Mesenchymal stem cell (in vitro differentiated cells and primary cell): ENCODE measurements around the gene LYPD8.

Experiments used
- DNase-seq: peaks from one replicate; pipeline ENCODE4 v3.0.0-alpha.2; 2013
- H2AFZ ChIP-seq: one replicate; pipeline ENCODE4 v1.6.1; 2013; ENCODE audit warnings: low read depth, mild to moderate bottlenecking, control low read depth, inconsistent platforms, low read length, moderate library complexity
- H2AK5ac ChIP-seq: 2 replicates; pipeline ENCODE4 v1.6.1; 2013; ENCODE audit warnings: low read length, moderate library complexity, mild to moderate bottlenecking, inconsistent platforms; ENCODE audit not compliant: severe bottlenecking
- H2BK120ac ChIP-seq: one replicate; pipeline ENCODE4 v1.6.1; 2013; ENCODE audit warnings: low read depth, mild to moderate bottlenecking, inconsistent platforms, low read length, moderate library complexity
- H2BK12ac ChIP-seq, 2 experiments: one replicate each; pipeline ENCODE4 v1.6.1; 2013; ENCODE audit warnings: inconsistent platforms in 2 of 2, low read length in 2 of 2, mild to moderate bottlenecking in 2 of 2, moderate library complexity in 2 of 2, control low read depth in 1 of 2
- H2BK15ac ChIP-seq: one replicate; pipeline ENCODE4 v1.6.1; 2013; ENCODE audit warnings: mild to moderate bottlenecking, low read depth, inconsistent platforms; ENCODE audit not compliant: poor library complexity, severe bottlenecking
- H2BK5ac ChIP-seq: 2 replicates; pipeline ENCODE4 v1.6.1; 2013; ENCODE audit warnings: low read depth, mild to moderate bottlenecking, low read length, control low read depth, inconsistent platforms; ENCODE audit not compliant: poor library complexity, severe bottlenecking
- H3K14ac ChIP-seq, 2 experiments: one replicate each; pipeline ENCODE4 v1.6.1; 2013; ENCODE audit warnings: inconsistent platforms in 2 of 2, low read length in 2 of 2, control low read depth in 1 of 2, mild to moderate bottlenecking in 1 of 2, moderate library complexity in 1 of 2
- H3K18ac ChIP-seq, 2 experiments: one replicate each; pipeline ENCODE4 v1.6.1; 2013; ENCODE audit warnings: inconsistent platforms in 2 of 2, low read length in 2 of 2, control low read depth in 1 of 2, low read depth in 1 of 2, mild to moderate bottlenecking in 1 of 2
- H3K23ac ChIP-seq, 2 experiments: one replicate each; pipeline ENCODE4 v1.6.1; 2013; ENCODE audit warnings: inconsistent platforms in 2 of 2, low read length in 2 of 2, mild to moderate bottlenecking in 2 of 2, moderate library complexity in 2 of 2, control low read depth in 1 of 2
- H3K27ac ChIP-seq: 2 replicates; pipeline ENCODE4 v1.5.1; 2013; ENCODE audit warnings: mild to moderate bottlenecking, moderate library complexity, low read length, control low read depth, inconsistent platforms; ENCODE audit not compliant: poor library complexity, severe bottlenecking
- H3K27me3 ChIP-seq, 2 experiments: 2 replicates each; pipeline versions ENCODE4 v1.6.1 to v1.7.0; 2013; ENCODE audit warnings: low read length in 2 of 2, mild to moderate bottlenecking in 2 of 2, moderate library complexity in 2 of 2, control low read depth in 1 of 2, inconsistent platforms in 1 of 2; ENCODE audit not compliant: control insufficient read depth in 1 of 2, insufficient read depth in 1 of 2
- H3K36me3 ChIP-seq, 2 experiments: 2 replicates each; pipeline versions ENCODE4 v1.6.1 to v1.7.0; 2013; ENCODE audit warnings: low read length in 2 of 2, control low read depth in 1 of 2, inconsistent platforms in 1 of 2, low read depth in 1 of 2, mild to moderate bottlenecking in 1 of 2; ENCODE audit not compliant: insufficient read depth in 2 of 2, control insufficient read depth in 1 of 2
- H3K4ac ChIP-seq, 2 experiments: one replicate each; pipeline ENCODE4 v1.6.1; 2013; ENCODE audit warnings: inconsistent platforms in 2 of 2, low read length in 2 of 2, mild to moderate bottlenecking in 2 of 2, moderate library complexity in 2 of 2, control low read depth in 1 of 2, low read depth in 1 of 2
- H3K4me1 ChIP-seq: 2 replicates; pipeline ENCODE4 v1.6.1; 2013; ENCODE audit warnings: low read depth, low read length, control low read depth; ENCODE audit not compliant: control insufficient read depth, insufficient read depth
- H3K4me2 ChIP-seq: 2 replicates; pipeline ENCODE4 v1.6.1; 2013; ENCODE audit warnings: low read length, mild to moderate bottlenecking, inconsistent platforms; ENCODE audit not compliant: poor library complexity, severe bottlenecking
- H3K4me3 ChIP-seq, 2 experiments: 2 replicates each; pipeline versions ENCODE4 v1.5.1 to v1.7.0; 2013; ENCODE audit warnings: low read length in 2 of 2, mild to moderate bottlenecking in 2 of 2, control low read depth in 1 of 2, low read depth in 1 of 2; ENCODE audit not compliant: insufficient read depth in 1 of 2
- H3K79me1 ChIP-seq: replicated peaks from 2 replicates; pipeline ENCODE4 v1.6.1; 2013; ENCODE audit warnings: mild to moderate bottlenecking, control low read depth, low read length, inconsistent platforms; ENCODE audit not compliant: poor library complexity, severe bottlenecking
- H3K9ac ChIP-seq: 2 replicates; pipeline ENCODE4 v1.7.0; 2013; ENCODE audit warnings: mild to moderate bottlenecking, low read length, moderate library complexity
- H3K9me3 ChIP-seq: 2 replicates; pipeline ENCODE4 v1.7.0; 2013; ENCODE audit warnings: mild to moderate bottlenecking, low read length; ENCODE audit not compliant: control insufficient read depth
- H4K8ac ChIP-seq: one replicate; pipeline ENCODE4 v1.6.1; 2013; ENCODE audit warnings: inconsistent platforms, mild to moderate bottlenecking, low read length, moderate library complexity
- H4K91ac ChIP-seq: one replicate; pipeline ENCODE4 v1.6.1; 2013; ENCODE audit warnings: mild to moderate bottlenecking, low read length, inconsistent platforms
- WGBS: methylation state at CpG from one replicate; pipeline ENCODE4 v1.1.7; 2013; ENCODE audit warnings: mixed read lengths; 5-methylcytosine and 5-hydroxymethylcytosine counted together

LYPD8 gene

DNA sequence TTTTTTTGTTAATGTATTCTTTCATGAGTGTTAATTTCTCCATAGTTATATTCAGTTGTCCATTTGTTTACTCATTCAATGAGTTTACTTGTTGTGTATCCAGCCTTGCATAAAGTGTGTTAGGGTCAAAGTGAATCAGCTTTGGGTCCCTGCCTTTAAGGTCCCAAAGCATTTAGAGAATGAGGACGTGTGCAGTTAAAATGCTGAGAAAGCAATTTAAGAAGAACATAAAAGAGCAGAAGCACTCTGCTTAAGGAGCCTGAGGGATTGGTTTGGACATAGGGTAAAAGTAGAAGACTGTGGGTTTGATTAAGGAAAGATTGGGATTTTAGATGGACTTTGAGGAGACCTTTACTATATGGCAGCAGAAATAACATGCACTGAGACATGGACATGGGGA, 56.5 kb downstream of the LYPD8 start:
- H2BK120ac ChIP-seq: no peak overlapping the region
- no peaks in the 10 kb centered on the region for H3K27me3 ChIP-seq
- no peak overlapping the region for H4K91ac ChIP-seq
- H3K4me3 ChIP-seq: no peak overlapping the region
- no peaks in the 10 kb centered on the region for H3K9me3 ChIP-seq
- no peak overlapping the region for H3K14ac ChIP-seq
- no peak overlapping the region for H3K9ac ChIP-seq
- H3K27ac ChIP-seq: no peak overlapping the region
- H3K4ac ChIP-seq: no peak overlapping the region
- no peaks in the 10 kb centered on the region for H3K4me1 ChIP-seq
- no peak overlapping the region for H3K23ac ChIP-seq
- no peak overlapping the region for H2AK5ac ChIP-seq
- no peaks in the 10 kb centered on the region for H3K79me1 ChIP-seq
- H4K8ac ChIP-seq: no peak overlapping the region
- H3K4me2 ChIP-seq: no peak overlapping the region
- H2BK12ac ChIP-seq: no peak overlapping the region
- WGBS: 17% methylated on average over 1 of the region's 1 CpG
- no peak for DNase-seq
- no peak overlapping the region for H3K18ac ChIP-seq
- H2BK5ac ChIP-seq: no peak overlapping the region
- H3K36me3 ChIP-seq: no peaks in the 10 kb centered on the region
- H2AFZ ChIP-seq: no peak overlapping the region
- no peak overlapping the region for H2BK15ac ChIP-seq

DNA sequence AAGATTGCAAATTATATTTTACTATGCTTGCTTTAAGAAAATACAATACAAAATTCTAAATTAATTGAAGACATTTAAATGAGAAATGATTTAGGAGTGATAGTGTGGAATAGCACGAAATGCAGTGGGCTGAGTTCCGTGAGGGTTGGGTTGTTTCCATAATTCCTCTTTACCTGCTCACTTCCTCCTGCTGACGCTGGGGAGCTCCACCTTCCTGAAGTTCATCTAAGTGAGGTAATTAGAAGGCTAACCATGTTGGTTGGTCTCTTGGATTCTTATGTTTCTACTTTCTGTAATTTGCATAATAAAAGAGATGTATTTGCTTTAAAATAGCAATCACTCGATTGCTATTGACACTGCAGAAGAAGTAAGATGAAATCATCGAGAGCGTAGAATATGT, 57.7 kb downstream of the LYPD8 start:
- Histone ChIP-seq H3K4me3 (no peak overlapping the region), H3K4me2 (no peak overlapping the region), H3K27ac (no peak overlapping the region), H3K4me1 (no peaks in the 10 kb centered on the region), H2BK120ac (no peak overlapping the region), H2AFZ (no peak overlapping the region), H3K27me3 (no peaks in the 10 kb centered on the region), H4K91ac (no peak overlapping the region), H3K4ac (no peak overlapping the region), H3K36me3 (no peaks in the 10 kb centered on the region), H3K14ac (no peak overlapping the region), H3K9ac (no peak overlapping the region), H2AK5ac (no peak overlapping the region), H3K9me3 (peaks cover 3% of the 10 kb centered on the region), H2BK5ac (no peak overlapping the region), H3K23ac (no peak overlapping the region), H2BK15ac (no peak overlapping the region), H3K18ac (no peak overlapping the region), H3K79me1 (no peaks in the 10 kb centered on the region), H2BK12ac (no peak overlapping the region), H4K8ac (no peak overlapping the region)
- DNase-seq: no peak
- WGBS: 59% methylated on average over 6 of the region's 6 CpGs

DNA sequence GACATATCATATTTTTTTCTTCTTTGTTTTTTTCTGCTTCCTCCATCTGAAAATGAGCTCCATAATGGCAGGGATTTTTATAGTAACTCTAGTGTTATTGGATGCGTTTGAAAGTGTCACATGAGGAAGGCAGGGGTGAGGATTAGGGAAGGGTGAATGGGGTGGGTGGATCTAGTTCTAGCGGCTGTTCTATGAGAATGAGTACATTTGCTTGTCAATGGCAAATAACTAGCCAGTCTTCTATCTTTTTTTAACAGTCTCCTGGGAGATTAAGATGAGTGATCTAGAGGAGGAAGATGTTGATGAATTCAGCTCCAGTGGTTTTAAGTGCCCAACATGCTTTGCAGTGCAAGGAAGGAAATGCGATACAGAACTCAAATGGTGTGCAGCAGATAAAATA, 58.8 kb downstream of the LYPD8 start:
- no peaks in the 10 kb centered on the region for H3K4me1 ChIP-seq
- no peak overlapping the region for H3K4me3 ChIP-seq
- no peak overlapping the region for H2AK5ac ChIP-seq
- H4K91ac ChIP-seq: no peak overlapping the region
- H3K36me3 ChIP-seq: no peaks in the 10 kb centered on the region
- no peak overlapping the region for H2BK5ac ChIP-seq
- H4K8ac ChIP-seq: no peak overlapping the region
- H3K79me1 ChIP-seq: no peaks in the 10 kb centered on the region
- no peak overlapping the region for H3K18ac ChIP-seq
- no peak overlapping the region for H2BK120ac ChIP-seq
- no peak overlapping the region for H3K23ac ChIP-seq
- H3K4ac ChIP-seq: no peak overlapping the region
- H3K27ac ChIP-seq: no peak overlapping the region
- no peak overlapping the region for H2BK15ac ChIP-seq
- no peak overlapping the region for H3K9ac ChIP-seq
- H3K27me3 ChIP-seq: no peaks in the 10 kb centered on the region
- no peak overlapping the region for H3K14ac ChIP-seq
- DNase-seq: no peak
- H2BK12ac ChIP-seq: no peak overlapping the region
- no peak overlapping the region for H3K4me2 ChIP-seq
- peaks cover 10% of the 10 kb centered on the region for H3K9me3 ChIP-seq
- 73% methylated on average over 3 of the region's 3 CpGs for WGBS
- no peak overlapping the region for H2AFZ ChIP-seq

DNA sequence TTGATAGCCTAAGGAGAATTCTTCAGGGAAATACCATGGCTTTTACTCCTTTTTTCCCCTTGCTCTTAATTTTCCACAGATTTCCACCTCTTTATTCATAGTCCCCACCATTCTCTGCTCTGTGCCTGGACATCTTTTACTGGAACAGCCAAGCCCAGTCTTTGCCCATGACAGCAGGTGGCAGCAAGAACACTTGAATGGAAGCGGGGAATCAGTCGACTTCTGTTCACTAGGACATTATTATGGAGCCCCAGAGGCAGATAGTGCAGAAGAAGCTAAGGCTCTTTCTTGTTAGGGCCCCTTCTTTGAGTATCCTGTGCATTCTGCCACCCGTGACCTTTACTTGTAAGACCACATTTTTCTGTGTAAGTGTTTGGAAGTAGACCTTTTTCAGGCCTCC, 59.3 kb downstream of the LYPD8 start:
- WGBS: 54% methylated on average over 3 of the region's 3 CpGs
- Histone ChIP-seq H3K9ac (no peak overlapping the region), H2BK12ac (no peak overlapping the region), H3K79me1 (no peaks in the 10 kb centered on the region), H3K4me2 (no peak overlapping the region), H2BK120ac (no peak overlapping the region), H2AK5ac (no peak overlapping the region), H3K23ac (no peak overlapping the region), H2AFZ (no peak overlapping the region), H3K4ac (no peak overlapping the region), H3K4me3 (no peak overlapping the region), H3K18ac (no peak overlapping the region), H3K9me3 (peaks cover 10% of the 10 kb centered on the region), H3K14ac (no peak overlapping the region), H2BK5ac (no peak overlapping the region), H4K91ac (no peak overlapping the region), H2BK15ac (no peak overlapping the region), H3K4me1 (no peaks in the 10 kb centered on the region), H4K8ac (no peak overlapping the region), H3K36me3 (no peaks in the 10 kb centered on the region), H3K27me3 (no peaks in the 10 kb centered on the region), H3K27ac (no peak overlapping the region)
- no peak for DNase-seq
